Measurements from ENCODE around the gene TDRKH.
"Not testable (repeated sequence)": the region's sequence is repeated elsewhere in the genome, so short reads cannot be mapped to it uniquely, and the experiment has no call there.

TDRKH gene

GRCh38 chr1:151803915-151804314, 13.6 kb upstream of the TDRKH start:
- no peak overlapping the region for H3K4me3 ChIP-seq (ENCODE audit: low read depth, low read length)

GRCh38 chr1:151803164-151803563, 12.9 kb upstream of the TDRKH start:
- no peak overlapping the region for H3K4me3 ChIP-seq (ENCODE audit: low read depth, low read length)

- no peak overlapping the region for H3K4me3 ChIP-seq (ENCODE audit: low read depth, low read length)
These were observed 12.1 kb upstream of the TDRKH start for GRCh38 chr1:151802372-151802771.

GRCh38 chr1:151801846-151802245, 11.5 kb upstream of the TDRKH start:
- H3K4me3 ChIP-seq (ENCODE audit: low read depth, low read length) = no peak overlapping the region

- no peak overlapping the region for H3K4me3 ChIP-seq (ENCODE audit: low read depth, low read length)
These were observed 11.1 kb upstream of the TDRKH start for GRCh38 chr1:151801310-151801820.

GRCh38 chr1:151800830-151801229, 10.5 kb upstream of the TDRKH start:
- H3K4me3 ChIP-seq (ENCODE audit: low read depth, low read length) = no peak overlapping the region

GRCh38 chr1:151799179-151800022, 9.1 kb upstream of the TDRKH start:
- H3K4me3 ChIP-seq (ENCODE audit: low read depth, low read length) = no peak overlapping the region

GRCh38 chr1:151798571-151798970, 8.3 kb upstream of the TDRKH start:
- no peak overlapping the region for H3K4me3 ChIP-seq (ENCODE audit: low read depth, low read length)

- peak overlapping the region; percentile 86 for H3K4me3 ChIP-seq (ENCODE audit: low read depth, low read length)
These were observed 796 bp upstream of the TDRKH start for GRCh38 chr1:151790940-151791651.

- H3K4me3 ChIP-seq (ENCODE audit: low read depth, low read length) = no peak overlapping the region
These were observed 2.6 kb downstream of the TDRKH start for GRCh38 chr1:151787689-151788088.

GRCh38 chr1:151783796-151784195, 6.5 kb downstream of the TDRKH start:
- H3K4me3 ChIP-seq (ENCODE audit: low read depth, low read length) = no peak overlapping the region

- H3K4me3 ChIP-seq (ENCODE audit: low read depth, low read length) = no peak overlapping the region
These were observed 7.6 kb downstream of the TDRKH start for GRCh38 chr1:151782741-151783140.

GRCh38 chr1:151782026-151782425, 8.3 kb downstream of the TDRKH start:
- not testable (repeated sequence) for H3K4me3 ChIP-seq (ENCODE audit: low read depth, low read length)

- not testable (repeated sequence) for H3K4me3 ChIP-seq (ENCODE audit: low read depth, low read length)
These were observed 9.6 kb downstream of the TDRKH start for GRCh38 chr1:151780736-151781135.

GRCh38 chr1:151779852-151780251, 10.4 kb downstream of the TDRKH start:
- H3K4me3 ChIP-seq (ENCODE audit: low read depth, low read length) = no peak overlapping the region

- H3K4me3 ChIP-seq (ENCODE audit: low read depth, low read length) = no peak overlapping the region
These were observed 13.0 kb downstream of the TDRKH start for GRCh38 chr1:151777317-151777716.

- H3K4me3 ChIP-seq (ENCODE audit: low read depth, low read length) = no peak overlapping the region
These were observed 13.6 kb downstream of the TDRKH start for GRCh38 chr1:151776665-151777062.

- H3K4me3 ChIP-seq (ENCODE audit: low read depth, low read length) = no peak overlapping the region
These were observed 14.2 kb downstream of the TDRKH start for GRCh38 chr1:151775894-151776664.

GRCh38 chr1:151774256-151774922, 15.9 kb downstream of the TDRKH start:
- no peak overlapping the region for H3K4me3 ChIP-seq (ENCODE audit: low read depth, low read length)

- no peak overlapping the region for H3K4me3 ChIP-seq (ENCODE audit: low read depth, low read length)
These were observed 16.6 kb downstream of the TDRKH start for GRCh38 chr1:151773702-151774101.

GRCh38 chr1:151769270-151769669, 21.0 kb downstream of the TDRKH start:
- not testable (repeated sequence) for H3K4me3 ChIP-seq (ENCODE audit: low read depth, low read length)
